Measurements from ENCODE around the gene DOK4. TPM values are rescaled to one million over a fixed set of nuclear protein-coding genes. Genes with fewer than 3 reads are reported as not detected.

The DOK4 gene
- total RNA-seq, 3 donors from 2014 or later, result 1.1 to 2.6 (median 1.6) TPM

GRCh38 chr16:57479976-57480753, 6.1 kb downstream of the DOK4 start:
- ATAC-seq, result no peak
- Mint-ChIP-seq H3K4me3 (no peak overlapping the region), H3K36me3 (ENCODE audit: insufficient read depth) (no peaks in the 10 kb centered on the region), H3K27me3 (ENCODE audit: low read depth) (no peaks in the 10 kb centered on the region), H3K4me1 (ENCODE audit: low read depth) (peaks cover 16% of the 10 kb centered on the region), H3K9me3 (no peaks in the 10 kb centered on the region)
- DNase-seq, result no peak

- ATAC-seq (no peak), DNase-seq (no peak)
- no peaks in the 10 kb centered on the region for H3K27me3 Mint-ChIP-seq (ENCODE audit: low read depth)
- peaks cover 13% of the 10 kb centered on the region for H3K4me1 Mint-ChIP-seq (ENCODE audit: low read depth)
- no peaks in the 10 kb centered on the region for H3K9me3 Mint-ChIP-seq
- no peaks in the 10 kb centered on the region for H3K36me3 Mint-ChIP-seq (ENCODE audit: insufficient read depth)
- no peak overlapping the region for H3K4me3 Mint-ChIP-seq
Measured at GRCh38 chr16:57479205-57479975, 6.9 kb downstream of the DOK4 start.

GRCh38 chr16:57478396-57479204, 7.7 kb downstream of the DOK4 start:
- H3K9me3 Mint-ChIP-seq, result no peaks in the 10 kb centered on the region
- no peaks in the 10 kb centered on the region for H3K27me3 Mint-ChIP-seq (ENCODE audit: low read depth)
- DNase-seq (no peak), ATAC-seq (no peak)
- no peak overlapping the region for H3K4me3 Mint-ChIP-seq
- peaks cover 13% of the 10 kb centered on the region for H3K4me1 Mint-ChIP-seq (ENCODE audit: low read depth)
- no peaks in the 10 kb centered on the region for H3K36me3 Mint-ChIP-seq (ENCODE audit: insufficient read depth)

- no peak overlapping the region for H3K4me3 Mint-ChIP-seq
- H3K4me1 Mint-ChIP-seq (ENCODE audit: low read depth), result peaks cover 13% of the 10 kb centered on the region
- no peak for DNase-seq
- no peaks in the 10 kb centered on the region for H3K9me3 Mint-ChIP-seq
- H3K27me3 Mint-ChIP-seq (ENCODE audit: low read depth), result no peaks in the 10 kb centered on the region
- no peak for ATAC-seq
- no peaks in the 10 kb centered on the region for H3K36me3 Mint-ChIP-seq (ENCODE audit: insufficient read depth)
Measured at GRCh38 chr16:57477531-57478202, 8.6 kb downstream of the DOK4 start.

GRCh38 chr16:57476546-57477410, 9.5 kb downstream of the DOK4 start:
- no peak for ATAC-seq
- Mint-ChIP-seq H3K4me3 (no peak overlapping the region), H3K9me3 (no peaks in the 10 kb centered on the region), H3K4me1 (ENCODE audit: low read depth) (peaks cover 13% of the 10 kb centered on the region), H3K36me3 (ENCODE audit: insufficient read depth) (peaks cover 4% of the 10 kb centered on the region), H3K27me3 (ENCODE audit: low read depth) (no peaks in the 10 kb centered on the region)
- DNase-seq, result no peak

- H3K9me3 Mint-ChIP-seq, result no peaks in the 10 kb centered on the region
- DNase-seq (peak; percentile 66), ATAC-seq (peak; percentile 98)
- H3K4me3 Mint-ChIP-seq, result no peak overlapping the region
- H3K4me1 Mint-ChIP-seq (ENCODE audit: low read depth), result peaks cover 13% of the 10 kb centered on the region
- H3K36me3 Mint-ChIP-seq (ENCODE audit: insufficient read depth), result peaks cover 4% of the 10 kb centered on the region
- H3K27me3 Mint-ChIP-seq (ENCODE audit: low read depth), result no peaks in the 10 kb centered on the region
Measured at GRCh38 chr16:57475711-57476339, 10.5 kb downstream of the DOK4 start.

- Mint-ChIP-seq H3K4me1 (ENCODE audit: low read depth) (peaks cover 13% of the 10 kb centered on the region), H3K4me3 (no peak overlapping the region), H3K36me3 (ENCODE audit: insufficient read depth) (peaks cover 6% of the 10 kb centered on the region), H3K9me3 (no peaks in the 10 kb centered on the region), H3K27me3 (ENCODE audit: low read depth) (no peaks in the 10 kb centered on the region)
- no peak for ATAC-seq
- DNase-seq, result no peak
Measured at GRCh38 chr16:57474671-57475661, 11.3 kb downstream of the DOK4 start.

- Mint-ChIP-seq H3K27me3 (ENCODE audit: low read depth) (no peaks in the 10 kb centered on the region), H3K36me3 (ENCODE audit: insufficient read depth) (peaks cover 16% of the 10 kb centered on the region), H3K4me1 (ENCODE audit: low read depth) (peaks cover 10% of the 10 kb centered on the region), H3K4me3 (no peak overlapping the region), H3K9me3 (no peaks in the 10 kb centered on the region)
- no peak for ATAC-seq
- DNase-seq, result no peak
Measured at GRCh38 chr16:57473906-57474305, 12.4 kb downstream of the DOK4 start.

GRCh38 chr16:57473176-57473840, 13.0 kb downstream of the DOK4 start:
- H3K27me3 Mint-ChIP-seq (ENCODE audit: low read depth), result no peaks in the 10 kb centered on the region
- peaks cover 10% of the 10 kb centered on the region for H3K4me1 Mint-ChIP-seq (ENCODE audit: low read depth)
- H3K4me3 Mint-ChIP-seq, result no peak overlapping the region
- no peaks in the 10 kb centered on the region for H3K9me3 Mint-ChIP-seq
- peaks cover 21% of the 10 kb centered on the region for H3K36me3 Mint-ChIP-seq (ENCODE audit: insufficient read depth)
- ATAC-seq (no peak), DNase-seq (no peak)

- H3K27me3 Mint-ChIP-seq (ENCODE audit: low read depth), result no peaks in the 10 kb centered on the region
- peaks cover 10% of the 10 kb centered on the region for H3K4me1 Mint-ChIP-seq (ENCODE audit: low read depth)
- no peak for ATAC-seq
- no peak for DNase-seq
- H3K4me3 Mint-ChIP-seq, result no peak overlapping the region
- no peaks in the 10 kb centered on the region for H3K9me3 Mint-ChIP-seq
- H3K36me3 Mint-ChIP-seq (ENCODE audit: insufficient read depth), result peaks cover 25% of the 10 kb centered on the region
Measured at GRCh38 chr16:57472665-57473060, 13.6 kb downstream of the DOK4 start.

- H3K4me1 Mint-ChIP-seq (ENCODE audit: low read depth), result peaks cover 10% of the 10 kb centered on the region
- H3K9me3 Mint-ChIP-seq, result no peaks in the 10 kb centered on the region
- peaks cover 28% of the 10 kb centered on the region for H3K36me3 Mint-ChIP-seq (ENCODE audit: insufficient read depth)
- H3K27me3 Mint-ChIP-seq (ENCODE audit: low read depth), result no peaks in the 10 kb centered on the region
- H3K4me3 Mint-ChIP-seq, result no peak overlapping the region
- no peak for ATAC-seq
- no peak for DNase-seq
Measured at GRCh38 chr16:57471852-57472664, 14.2 kb downstream of the DOK4 start.
